ENCODE data around the gene DSCAM. TPM values are rescaled to one million over a fixed set of nuclear protein-coding genes. Genes with fewer than 3 reads are reported as not detected.
"Not testable (repeated sequence)": the region's sequence is repeated elsewhere in the genome, so short reads cannot be mapped to it uniquely, and the experiment has no call there.

The DSCAM gene
- polyA plus RNA-seq, 1 experiment, result not detected

DNA sequence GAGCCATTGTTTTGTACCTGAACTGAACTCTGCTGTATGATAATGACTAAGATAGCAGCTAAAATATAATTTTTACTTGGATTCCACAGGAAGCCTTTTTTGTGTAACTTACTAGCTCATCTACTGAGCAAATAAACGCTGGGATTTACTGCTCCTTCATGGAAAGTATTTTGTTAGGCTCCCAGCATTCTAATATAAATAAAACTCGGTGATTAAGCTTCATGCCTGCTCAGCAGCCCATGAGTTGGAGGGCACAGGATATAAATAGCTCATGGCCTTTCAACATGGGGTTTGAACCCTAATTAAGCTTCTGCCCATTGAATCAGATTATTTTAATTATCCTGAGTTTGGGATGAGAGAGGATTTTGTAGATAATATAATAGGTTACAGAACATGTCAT is 799.7 kb downstream of the DSCAM start:
- Histone ChIP-seq H3K27me3 (ENCODE audit: control insufficient read depth, insufficient read depth, low read length) (no peaks in the 10 kb centered on the region), H3K27ac (ENCODE audit: low read depth, low read length) (no peak overlapping the region), H3K4me3 (ENCODE audit: low read depth, low read length) (no peak overlapping the region), H3K9me3 (ENCODE audit: control insufficient read depth, insufficient read depth, low read length) (peaks cover 33% of the 10 kb centered on the region)
- DNase-seq (ENCODE audit: low read depth, low spot score), result no peak
- TF ChIP-seq, protein P1, sequence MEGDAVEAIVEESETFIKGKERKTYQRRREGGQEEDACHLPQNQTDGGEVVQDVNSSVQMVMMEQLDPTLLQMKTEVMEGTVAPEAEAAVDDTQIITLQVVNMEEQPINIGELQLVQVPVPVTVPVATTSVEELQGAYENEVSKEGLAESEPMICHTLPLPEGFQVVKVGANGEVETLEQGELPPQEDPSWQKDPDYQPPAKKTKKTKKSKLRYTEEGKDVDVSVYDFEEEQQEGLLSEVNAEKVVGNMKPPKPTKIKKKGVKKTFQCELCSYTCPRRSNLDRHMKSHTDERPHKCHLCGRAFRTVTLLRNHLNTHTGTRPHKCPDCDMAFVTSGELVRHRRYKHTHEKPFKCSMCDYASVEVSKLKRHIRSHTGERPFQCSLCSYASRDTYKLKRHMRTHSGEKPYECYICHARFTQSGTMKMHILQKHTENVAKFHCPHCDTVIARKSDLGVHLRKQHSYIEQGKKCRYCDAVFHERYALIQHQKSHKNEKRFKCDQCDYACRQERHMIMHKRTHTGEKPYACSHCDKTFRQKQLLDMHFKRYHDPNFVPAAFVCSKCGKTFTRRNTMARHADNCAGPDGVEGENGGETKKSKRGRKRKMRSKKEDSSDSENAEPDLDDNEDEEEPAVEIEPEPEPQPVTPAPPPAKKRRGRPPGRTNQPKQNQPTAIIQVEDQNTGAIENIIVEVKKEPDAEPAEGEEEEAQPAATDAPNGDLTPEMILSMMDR (IDR thresholded peaks at IDR 0.05; ENCODE audit: low read depth, low read length), result no peak
- ChIA-PET CTCF (no interaction called here), POLR2A (no interaction called here)

DNA sequence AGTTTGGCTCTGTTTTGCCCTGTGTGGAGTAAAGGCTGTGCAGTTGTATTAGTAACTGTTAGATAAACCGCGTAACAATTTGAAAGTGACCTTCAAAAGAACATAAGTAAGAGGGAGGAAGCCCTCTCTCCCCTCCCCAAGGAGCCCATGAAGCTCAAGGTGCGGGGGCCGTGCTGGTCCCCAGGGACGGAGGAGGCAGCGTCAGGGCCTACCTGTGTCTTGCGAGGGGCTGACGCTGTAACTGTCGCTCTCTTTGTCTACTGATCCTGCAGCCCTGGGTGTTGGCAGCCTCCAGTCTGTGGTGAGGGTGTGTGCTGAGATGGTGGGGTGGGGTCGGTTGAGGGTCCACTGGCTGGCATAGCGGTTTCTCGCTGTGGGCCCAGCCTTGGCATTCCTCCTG is 803.1 kb downstream of the DSCAM start:
- TF ChIP-seq, protein P1 (IDR thresholded peaks at IDR 0.05; ENCODE audit: low read depth, low read length), result no peak
- peaks cover 23% of the 10 kb centered on the region for H3K9me3 ChIP-seq (ENCODE audit: control insufficient read depth, insufficient read depth, low read length)
- no peaks in the 10 kb centered on the region for H3K27me3 ChIP-seq (ENCODE audit: control insufficient read depth, insufficient read depth, low read length)
- H3K4me3 ChIP-seq (ENCODE audit: low read depth, low read length), result no peak overlapping the region
- DNase-seq (ENCODE audit: low read depth, low spot score), result no peak
- ChIA-PET CTCF (no interaction called here), POLR2A (no interaction called here)
- H3K27ac ChIP-seq (ENCODE audit: low read depth, low read length), result no peak overlapping the region

DNA sequence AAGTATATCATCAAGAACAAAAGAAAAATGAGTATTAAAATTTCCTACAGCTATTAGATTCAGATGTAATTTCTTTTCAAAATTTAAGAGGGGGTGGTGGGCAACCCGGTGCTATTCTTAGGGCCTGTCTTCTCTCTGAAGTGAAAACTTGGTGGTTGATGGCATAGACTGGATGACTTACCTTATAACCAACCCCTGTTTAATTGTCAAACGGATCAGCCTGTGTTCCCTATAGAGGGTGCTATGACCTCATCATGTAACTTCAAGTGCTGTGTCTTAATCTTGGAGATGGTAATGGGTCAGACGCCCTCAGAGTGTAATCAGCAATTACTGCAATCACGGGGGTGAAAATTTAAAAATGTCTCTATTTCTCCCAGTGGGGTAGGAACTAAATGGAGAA is 803.5 kb downstream of the DSCAM start:
- ChIA-PET POLR2A (no interaction called here), CTCF (no interaction called here)
- no peak for DNase-seq (ENCODE audit: low read depth, low spot score)
- no peaks in the 10 kb centered on the region for H3K27me3 ChIP-seq (ENCODE audit: control insufficient read depth, insufficient read depth, low read length)
- TF ChIP-seq, protein P1 (IDR thresholded peaks at IDR 0.05; ENCODE audit: low read depth, low read length), result no peak
- no peak overlapping the region for H3K4me3 ChIP-seq (ENCODE audit: low read depth, low read length)
- H3K9me3 ChIP-seq (ENCODE audit: control insufficient read depth, insufficient read depth, low read length), result peaks cover 23% of the 10 kb centered on the region
- no peak overlapping the region for H3K27ac ChIP-seq (ENCODE audit: low read depth, low read length)

DNA sequence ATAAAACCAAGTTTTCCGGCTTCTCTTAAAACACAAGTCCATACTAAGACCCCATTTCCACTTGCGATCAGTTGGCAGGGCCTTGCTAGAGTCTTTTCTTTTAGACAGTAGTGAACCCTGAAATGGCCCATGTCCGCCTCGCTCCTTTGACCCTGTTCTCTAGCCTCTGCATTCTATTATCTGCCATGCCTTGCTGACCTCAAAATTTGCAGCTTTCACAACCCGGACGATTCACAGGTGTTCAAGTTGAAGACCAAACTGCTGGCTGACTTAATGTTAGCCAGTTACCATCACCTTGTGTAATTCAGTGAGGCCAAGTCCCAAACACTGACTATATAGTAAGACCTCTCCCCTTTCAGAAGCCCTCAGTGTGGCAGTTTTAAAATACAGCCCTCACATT is 805.5 kb downstream of the DSCAM start:
- Histone ChIP-seq H3K9me3 (ENCODE audit: control insufficient read depth, insufficient read depth, low read length) (peaks cover 23% of the 10 kb centered on the region), H3K27ac (ENCODE audit: low read depth, low read length) (no peak overlapping the region), H3K27me3 (ENCODE audit: control insufficient read depth, insufficient read depth, low read length) (no peaks in the 10 kb centered on the region), H3K4me3 (ENCODE audit: low read depth, low read length) (no peak overlapping the region)
- CTCF ChIA-PET, result no interaction called here
- TF ChIP-seq, protein P1 (IDR thresholded peaks at IDR 0.05; ENCODE audit: low read depth, low read length), result no peak
- DNase-seq (ENCODE audit: low read depth, low spot score), result no peak
- POLR2A ChIA-PET, result no interaction called here

DNA sequence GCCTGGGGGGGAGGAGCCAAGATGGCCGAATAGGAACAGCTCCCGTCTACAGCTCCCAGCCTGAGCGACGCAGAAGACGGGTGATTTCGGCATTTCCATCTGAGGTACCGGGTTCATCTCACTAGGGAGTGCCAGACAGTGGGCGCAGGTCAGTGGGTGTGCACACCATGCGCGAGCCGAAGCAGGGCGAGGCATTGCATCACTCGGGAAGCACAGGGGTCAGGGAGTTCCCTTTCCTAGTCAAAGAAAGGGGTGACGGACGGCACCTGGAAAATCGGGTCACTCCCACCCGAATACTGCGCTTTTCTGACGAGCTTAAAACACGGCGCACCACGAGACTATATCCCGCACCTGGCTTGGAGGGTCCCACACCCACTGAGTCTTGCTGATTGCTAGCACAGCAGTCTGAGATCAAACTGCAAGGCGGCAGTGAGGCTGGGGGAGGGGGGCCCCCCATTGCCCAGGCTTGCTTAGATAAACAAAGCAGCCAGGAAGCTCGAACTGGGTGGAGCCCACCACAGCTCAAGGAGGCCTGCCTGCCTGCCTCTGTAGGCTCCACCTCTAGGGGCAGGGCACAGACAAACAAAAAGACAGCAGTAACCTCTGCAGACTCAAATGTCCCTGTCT is 813.7 kb downstream of the DSCAM start:
- H3K27me3 ChIP-seq (ENCODE audit: control insufficient read depth, insufficient read depth, low read length); POLR2A ChIA-PET; CTCF ChIA-PET; H3K27ac ChIP-seq (ENCODE audit: low read depth, low read length); DNase-seq (ENCODE audit: low read depth, low spot score); H3K4me3 ChIP-seq (ENCODE audit: low read depth, low read length): not testable (repeated sequence)
- peaks cover 30% of the 10 kb centered on the region for H3K9me3 ChIP-seq (ENCODE audit: control insufficient read depth, insufficient read depth, low read length)

DNA sequence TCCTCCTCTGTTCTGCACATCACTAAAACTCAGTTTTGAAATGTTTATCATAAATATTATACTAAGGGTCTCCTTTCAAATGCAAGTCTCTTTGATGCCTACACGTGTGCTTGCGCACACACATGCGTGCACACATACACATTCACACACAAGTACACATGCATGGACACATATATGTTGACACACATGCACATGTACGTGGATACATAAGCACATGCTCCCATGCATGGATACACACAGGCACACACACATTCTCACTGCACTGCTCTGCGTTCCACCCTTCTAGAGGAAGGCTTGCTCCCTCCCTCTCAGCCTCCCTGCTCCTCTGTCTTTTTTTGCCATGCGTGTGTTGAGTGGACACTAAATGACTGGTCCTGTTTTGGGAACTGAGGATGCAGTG is 817.1 kb downstream of the DSCAM start:
- Histone ChIP-seq H3K9me3 (ENCODE audit: control insufficient read depth, insufficient read depth, low read length) (peaks cover 30% of the 10 kb centered on the region), H3K4me3 (ENCODE audit: low read depth, low read length) (no peak overlapping the region), H3K27ac (ENCODE audit: low read depth, low read length) (no peak overlapping the region), H3K27me3 (ENCODE audit: control insufficient read depth, insufficient read depth, low read length) (no peaks in the 10 kb centered on the region)
- no peak for DNase-seq (ENCODE audit: low read depth, low spot score)
- ChIA-PET POLR2A (no interaction called here), CTCF (no interaction called here)
- TF ChIP-seq, protein P1 (IDR thresholded peaks at IDR 0.05; ENCODE audit: low read depth, low read length), result no peak

DNA sequence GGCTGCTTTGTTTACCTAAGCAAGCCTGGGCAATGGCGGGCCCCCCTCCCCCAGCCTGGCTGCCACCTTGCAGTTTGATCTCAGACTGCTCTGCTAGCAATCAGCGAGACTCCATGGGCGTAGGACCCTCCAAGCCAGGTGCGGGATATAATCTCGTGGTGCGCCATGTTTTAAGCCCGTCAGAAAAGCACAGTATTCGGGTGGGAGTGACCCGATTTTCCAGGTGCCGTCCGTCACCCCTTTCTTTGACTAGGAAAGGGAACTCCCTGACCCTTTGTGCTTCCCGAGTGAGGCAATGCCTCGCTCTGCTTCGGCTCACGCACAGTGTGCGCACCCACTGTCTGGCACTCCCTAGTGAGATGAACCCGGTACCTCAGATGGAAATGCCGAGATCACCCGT is 818.6 kb downstream of the DSCAM start:
- H3K27ac ChIP-seq (ENCODE audit: low read depth, low read length); DNase-seq (ENCODE audit: low read depth, low spot score); CTCF ChIA-PET; H3K27me3 ChIP-seq (ENCODE audit: control insufficient read depth, insufficient read depth, low read length); H3K4me3 ChIP-seq (ENCODE audit: low read depth, low read length); POLR2A ChIA-PET: not testable (repeated sequence)
- H3K9me3 ChIP-seq (ENCODE audit: control insufficient read depth, insufficient read depth, low read length), result peaks cover 29% of the 10 kb centered on the region
